CD4-positive, alpha-beta memory T cell (primary cell): ENCODE measurements around the gene STK10. TPM values are rescaled to one million over a fixed set of nuclear protein-coding genes. Genes with fewer than 3 reads are reported as not detected.

Source experiments
- CTCF ChIA-PET: fragments of 350-600 bp; sonication (Branson Sonifier 250); formaldehyde crosslinking; loops from one replicate; lab custom pipeline; 2021; ENCODE audit warnings: inconsistent platforms; ENCODE audit not compliant: partially characterized antibody; lab: Charles Lee
- POLR2A ChIA-PET: fragments of 350-600 bp; sonication (Branson Sonifier 250); formaldehyde crosslinking; loops from one replicate; lab custom pipeline; 2021; ENCODE audit not compliant: partially characterized antibody; lab: Charles Lee
- DNase-seq, 5 donors: peaks; one replicate each; pipeline versions ENCODE4 v3.0.0 to v3.0.0-alpha.2; 2020 to 2022; ENCODE audit warnings: mixed read lengths in 1 of 5
- H3K27ac ChIP-seq: one replicate; pipeline ENCODE4 v1.7.0; 2013; ENCODE audit warnings: low read depth, low read length
- H3K27me3 ChIP-seq: 2 replicates; pipeline ENCODE4 v1.7.0; 2013; ENCODE audit warnings: mild to moderate bottlenecking, low read length, moderate library complexity; ENCODE audit not compliant: insufficient read depth
- H3K36me3 ChIP-seq: 2 replicates; pipeline ENCODE4 v1.7.0; 2013; ENCODE audit warnings: mild to moderate bottlenecking, low read length, moderate library complexity; ENCODE audit not compliant: insufficient read depth
- H3K4me1 ChIP-seq: 2 replicates; pipeline ENCODE4 v1.7.0; 2013; ENCODE audit warnings: mild to moderate bottlenecking, low read length, moderate library complexity; ENCODE audit not compliant: insufficient read depth
- H3K4me3 ChIP-seq, 2 donors: one replicate each; pipeline ENCODE4 v1.7.0; 2013; ENCODE audit warnings: low read length in 2 of 2, mild to moderate bottlenecking in 1 of 2
- H3K9me3 ChIP-seq, 2 donors: one replicate each; pipeline ENCODE4 v1.7.0; 2013; ENCODE audit warnings: low read length in 2 of 2, control low read depth in 1 of 2; ENCODE audit not compliant: control insufficient read depth in 1 of 2
- H3K27ac Mint-ChIP-seq, 7 donors: one replicate each; pipeline ENCODE4 v1.8.0; 2020 to 2021; ENCODE audit warnings: mixed read lengths in 7 of 7, mild to moderate bottlenecking in 6 of 7, inconsistent platforms in 3 of 7, moderate library complexity in 3 of 7
- H3K27me3 Mint-ChIP-seq, 2 donors: one replicate each; pipeline ENCODE4 v1.8.0; 2020 to 2021; ENCODE audit warnings: mixed read lengths in 2 of 2
- H3K36me3 Mint-ChIP-seq, 2 donors: one replicate each; pipeline ENCODE4 v1.8.0; 2020 to 2021; ENCODE audit warnings: mixed read lengths in 2 of 2, inconsistent platforms in 1 of 2, mild to moderate bottlenecking in 1 of 2
- H3K4me1 Mint-ChIP-seq, 4 donors: one replicate each; pipeline ENCODE4 v1.8.0; 2020 to 2021; ENCODE audit warnings: mixed read lengths in 4 of 4, mild to moderate bottlenecking in 1 of 4
- H3K4me3 Mint-ChIP-seq, 8 donors: one replicate each; pipeline ENCODE4 v1.8.0; 2020 to 2021; ENCODE audit warnings: mixed read lengths in 8 of 8, mild to moderate bottlenecking in 7 of 8, moderate library complexity in 6 of 8, inconsistent platforms in 3 of 8
- H3K9me3 Mint-ChIP-seq, 8 donors: one replicate each; pipeline ENCODE4 v1.8.0; 2020 to 2021; ENCODE audit warnings: mixed read lengths in 8 of 8, mild to moderate bottlenecking in 5 of 8, inconsistent platforms in 3 of 8, moderate library complexity in 1 of 8
- intact Hi-C: fragments of 100-400 bp; cut with micrococcal nuclease; formaldehyde crosslinking; loops from one replicate; pipeline ENCODE4 v1.15.1; 2023
- polyA plus RNA-seq, 2 donors: library from polyadenylated mRNA; unstranded; fragments of 300-500 nt; fragmentation: Illumina TruSeq; gene quantifications; one replicate each; pipeline ENCODE4 v1.2.3, GENCODE V29; 2021
- total RNA-seq, 2 experiments: library from RNA; stranded (reverse); gene quantifications; one replicate each; pipeline ENCODE4 v1.2.3, GENCODE V29; 2021

STK10 gene
- total and polyA plus RNA-seq, 4 experiments from 2014 or later: 24.6 to 314 (median 233) TPM

- CTCF ChIA-PET: interaction anchor here (0.6 to 14.7 kb wide), 41 partner anchors 9 to 283 kb away, joined by 3 to 429 read pairs (median 6); partner anchors contain the start of genes FBXW11 and UBTD2
- POLR2A ChIA-PET: interaction anchor here (0.8 to 18.6 kb wide), 17 partner anchors 14 to 182 kb away, joined by 3 to 878 read pairs (median 7); partner anchors contain the start of gene FBXW11
- Histone ChIP-seq H3K27ac (peak overlapping the region; percentile 94), H3K36me3 (no peaks in the 10 kb centered on the region), H3K4me1 (peaks cover 17% of the 10 kb centered on the region), H3K4me3 (no peak overlapping the region), H3K27me3 (no peaks in the 10 kb centered on the region), H3K9me3 (no peaks in the 10 kb centered on the region)
- H3K27me3 Mint-ChIP-seq: no peaks in the 10 kb centered on the region
- peaks cover 9 to 34% of the 10 kb centered on the region in 2 donors for H3K36me3 Mint-ChIP-seq
- H3K4me3 Mint-ChIP-seq: peak overlapping the region in 3 of 8 donors; percentile 83 to 85 (median 83)
- peak overlapping the region in 3 of 7 donors; percentile 69 to 99 (median 81) for H3K27ac Mint-ChIP-seq
- DNase-seq: no peak
- H3K4me1 Mint-ChIP-seq: peaks cover 8 to 37% (median 15%) of the 10 kb centered on the region in 4 donors
- H3K9me3 Mint-ChIP-seq: no peaks in the 10 kb centered on the region
- intact Hi-C loops: loop anchor here (1.0 to 5.0 kb wide), 10 partner anchors 14 to 802 kb away; partner anchors contain the start of genes DUSP1, FBXW11 and NPM1
These were observed 1.1 kb upstream of the STK10 start for GRCh38 chr5:172188893-172189692.

GRCh38 chr5:172187118-172188032 lies 649 bp downstream of the STK10 start:
- Histone ChIP-seq H3K4me3 (peak overlapping the region; percentile 94 to 96), H3K36me3 (no peaks in the 10 kb centered on the region), H3K27me3 (no peaks in the 10 kb centered on the region), H3K27ac (peak overlapping the region; percentile 94), H3K9me3 (no peaks in the 10 kb centered on the region), H3K4me1 (peaks cover 34% of the 10 kb centered on the region)
- no peaks in the 10 kb centered on the region for H3K27me3 Mint-ChIP-seq
- intact Hi-C loops: loop anchor here (1.0 to 5.0 kb wide), 12 partner anchors 8 to 800 kb away; partner anchors contain the start of genes DUSP1, FBXW11 and NPM1
- H3K4me1 Mint-ChIP-seq: peaks cover 12 to 55% (median 27%) of the 10 kb centered on the region in 4 donors
- CTCF ChIA-PET: interaction anchor here (0.6 to 14.7 kb wide), 21 partner anchors 8 to 276 kb away, joined by 3 to 429 read pairs (median 12); partner anchors contain the start of genes FBXW11 and UBTD2
- H3K9me3 Mint-ChIP-seq: no peaks in the 10 kb centered on the region
- peak overlapping the region; percentile 98 to 100 (median 99) for H3K4me3 Mint-ChIP-seq
- H3K27ac Mint-ChIP-seq: peak overlapping the region; percentile 97 to 100 (median 99)
- peaks cover 15 to 45% of the 10 kb centered on the region in 2 donors for H3K36me3 Mint-ChIP-seq
- DNase-seq: peak; percentile 65 to 93 (median 69)
- POLR2A ChIA-PET: interaction anchor here (0.7 to 18.6 kb wide), 25 partner anchors 12 to 800 kb away, joined by 3 to 878 read pairs (median 7); partner anchors contain the start of genes DUSP1, FBXW11, NPM1 and UBTD2

GRCh38 chr5:172186114-172186695 lies 1.8 kb downstream of the STK10 start:
- H3K27me3 ChIP-seq: no peaks in the 10 kb centered on the region
- ChIA-PET POLR2A (interaction anchor here (0.7 to 18.6 kb wide), 21 partner anchors 11 to 799 kb away, joined by 3 to 878 read pairs (median 7); partner anchors contain the start of genes DUSP1, FBXW11, NPM1 and UBTD2), CTCF (interaction anchor here (1.0 to 14.7 kb wide), 12 partner anchors 8 to 275 kb away, joined by 3 to 429 read pairs (median 6); partner anchors contain the start of gene UBTD2)
- peak overlapping the region; percentile 94 to 96 for H3K4me3 ChIP-seq
- Mint-ChIP-seq H3K36me3 (peaks cover 15 to 50% of the 10 kb centered on the region in 2 donors), H3K4me1 (peaks cover 12 to 64% (median 30%) of the 10 kb centered on the region in 4 donors), H3K27ac (peak overlapping the region; percentile 97 to 100 (median 99)), H3K9me3 (no peaks in the 10 kb centered on the region), H3K4me3 (peak overlapping the region; percentile 98 to 100 (median 99)), H3K27me3 (no peaks in the 10 kb centered on the region)
- intact Hi-C loops: loop anchor here (2.0 to 5.0 kb wide), 3 partner anchors 35 to 799 kb away; partner anchors contain the start of genes DUSP1 and NPM1
- no peaks in the 10 kb centered on the region for H3K9me3 ChIP-seq
- peaks cover 45% of the 10 kb centered on the region for H3K4me1 ChIP-seq
- peak in 1 of 5 donors; percentile 46 for DNase-seq
- H3K36me3 ChIP-seq: no peaks in the 10 kb centered on the region
- H3K27ac ChIP-seq: peak overlapping the region; percentile 94

GRCh38 chr5:172185096-172185461 lies 2.9 kb downstream of the STK10 start:
- H3K4me1 Mint-ChIP-seq: peaks cover 18 to 75% (median 39%) of the 10 kb centered on the region in 4 donors
- CTCF ChIA-PET: interaction anchor here (1.3 to 14.7 kb wide), 6 partner anchors 19 to 83 kb away, joined by 3 to 429 read pairs (median 106); no protein-coding TSS in a partner anchor
- H3K27me3 ChIP-seq: no peaks in the 10 kb centered on the region
- H3K4me3 Mint-ChIP-seq: peak overlapping the region; percentile 98 to 100 (median 99)
- H3K9me3 ChIP-seq: no peaks in the 10 kb centered on the region
- H3K9me3 Mint-ChIP-seq: no peaks in the 10 kb centered on the region
- intact Hi-C loops: loop anchor here (5.0 kb wide), 2 partner anchors 587 to 798 kb away; partner anchors contain the start of genes DUSP1 and NPM1
- H3K27me3 Mint-ChIP-seq: no peaks in the 10 kb centered on the region
- H3K4me1 ChIP-seq: peaks cover 57% of the 10 kb centered on the region
- peak overlapping the region; percentile 97 to 100 (median 99) for H3K27ac Mint-ChIP-seq
- H3K4me3 ChIP-seq: peak overlapping the region; percentile 94 to 96
- peaks cover 20 to 55% of the 10 kb centered on the region in 2 donors for H3K36me3 Mint-ChIP-seq
- peak; percentile 38 to 67 (median 45) for DNase-seq
- H3K36me3 ChIP-seq: no peaks in the 10 kb centered on the region
- POLR2A ChIA-PET: interaction anchor here (0.9 to 18.6 kb wide), 9 partner anchors 10 to 586 kb away, joined by 4 to 878 read pairs (median 25); partner anchors contain the start of gene FBXW11
- H3K27ac ChIP-seq: peak overlapping the region; percentile 94

- CTCF ChIA-PET: interaction anchor here (1.1 to 14.7 kb wide), 4 partner anchors 18 to 177 kb away, joined by 4 to 429 read pairs (median 130); no protein-coding TSS in a partner anchor
- no peaks in the 10 kb centered on the region for H3K27me3 ChIP-seq
- Mint-ChIP-seq H3K9me3 (no peaks in the 10 kb centered on the region), H3K4me3 (peak overlapping the region; percentile 98 to 100 (median 99)), H3K27ac (peak overlapping the region; percentile 97 to 100 (median 99)), H3K36me3 (peaks cover 20 to 66% of the 10 kb centered on the region in 2 donors), H3K4me1 (peaks cover 25 to 87% (median 49%) of the 10 kb centered on the region in 4 donors), H3K27me3 (no peaks in the 10 kb centered on the region)
- H3K27ac ChIP-seq: peak overlapping the region; percentile 94
- no peaks in the 10 kb centered on the region for H3K9me3 ChIP-seq
- peaks cover 69% of the 10 kb centered on the region for H3K4me1 ChIP-seq
- POLR2A ChIA-PET: interaction anchor here (1.0 to 18.6 kb wide), 8 partner anchors 9 to 588 kb away, joined by 4 to 878 read pairs (median 6); partner anchors contain the start of gene FBXW11
- intact Hi-C loops: no loop called here
- peak overlapping the region in 1 of 2 donors; percentile 23 for H3K4me3 ChIP-seq
- H3K36me3 ChIP-seq: no peaks in the 10 kb centered on the region
- no peak for DNase-seq
These were observed 4.1 kb downstream of the STK10 start for GRCh38 chr5:172183881-172184280.
